Esophagus muscularis mucosa (tissue), 4 donors: ENCODE data around the gene KRTAP10-10. TPM values are rescaled to one million over a fixed set of nuclear protein-coding genes. Genes with fewer than 3 reads are reported as not detected.
A peak's percentile ranks its signal among the peaks of the same experiment; 100 is the strongest.

ENCODE experiments used
- DNase-seq: peaks from one replicate; pipeline ENCODE4 v3.0.0-alpha.2; 2017; ENCODE audit errors: extremely low spot score
- H3K27ac ChIP-seq, 4 donors: fragments of 200-600 bp; sonication (generic); replicated peaks in 1 of 4; 1 replicate in 3 of 4; 2 replicates in 1 of 4; pipeline ENCODE4 v1.5.1; 2016 to 2019; ENCODE audit warnings: mild to moderate bottlenecking in 1 of 4
- H3K27me3 ChIP-seq, 4 donors: fragments of 200-600 bp; sonication (generic); one replicate each; pipeline versions ENCODE4 v1.5.1 to v1.6.0; 2016 to 2019
- H3K36me3 ChIP-seq, 4 donors: fragments of 200-600 bp; sonication (generic); one replicate each; pipeline ENCODE4 v1.5.1; 2016 to 2019
- H3K4me1 ChIP-seq, 4 donors: fragments of 200-600 bp; sonication (generic); one replicate each; pipeline ENCODE4 v1.5.1; 2016 to 2019
- H3K4me3 ChIP-seq, 4 donors: fragments of 200-600 bp; sonication (generic); 1 replicate in 2 of 4; 2 replicates in 2 of 4; pipeline ENCODE4 v1.5.1; 2016 to 2019; ENCODE audit warnings: mild to moderate bottlenecking in 4 of 4, moderate library complexity in 1 of 4
- H3K9me3 ChIP-seq, 4 donors: fragments of 200-600 bp; sonication (generic); 1 replicate in 3 of 4; 2 replicates in 1 of 4; pipeline ENCODE4 v1.5.1; 2016 to 2019
- EP300 ChIP-seq: sonication (generic); formaldehyde crosslinking; IDR thresholded peaks from one replicate; pipeline ENCODE4 v1.6.1; 2017; ENCODE audit warnings: antibody characterized with exemption
- POLR2A ChIP-seq: fragments of 450-650 bp; IDR thresholded peaks from one replicate; pipeline ENCODE4 v1.6.1; 2017; ENCODE audit warnings: antibody characterized with exemption, moderate library complexity, mild to moderate bottlenecking, low read depth
- POLR2AphosphoS5 ChIP-seq, 2 donors: sonication (generic); formaldehyde crosslinking; IDR thresholded peaks; one replicate each; pipeline ENCODE4 v1.6.1; 2017; ENCODE audit warnings: antibody characterized with exemption in 2 of 2
- WGBS: methylation state at CpG from one replicate; pipeline ENCODE4 v1.1.5; 2018; 5-methylcytosine and 5-hydroxymethylcytosine counted together
- intact Hi-C: fragments of 100-400 bp; cut with DNase I; formaldehyde crosslinking; loops from one replicate; pipeline ENCODE4 v1.15.1; 2023
- total RNA-seq, 4 donors: library from RNA; depleted of rRNA; stranded (reverse); fragments of >200 nt; gene quantifications; one replicate each; pipeline versions ENCODE4 v1.1.0 to v1.2.1, GENCODE V29; 2016
- TF ChIP-seq, protein P1 (sequence below), 3 experiments: fragments of 200-600 bp in 2 of 3; fragments of 450-650 bp in 1 of 3; sonication (generic) in 2 of 3; IDR thresholded peaks; one replicate each; pipeline ENCODE4 v1.5.1; 2017 to 2019; ENCODE audit warnings: antibody characterized with exemption in 3 of 3, mild to moderate bottlenecking in 2 of 3, moderate library complexity in 1 of 3

The KRTAP10-10 gene
- total RNA-seq, 4 donors from 2014 or later, result not detected

DNA sequence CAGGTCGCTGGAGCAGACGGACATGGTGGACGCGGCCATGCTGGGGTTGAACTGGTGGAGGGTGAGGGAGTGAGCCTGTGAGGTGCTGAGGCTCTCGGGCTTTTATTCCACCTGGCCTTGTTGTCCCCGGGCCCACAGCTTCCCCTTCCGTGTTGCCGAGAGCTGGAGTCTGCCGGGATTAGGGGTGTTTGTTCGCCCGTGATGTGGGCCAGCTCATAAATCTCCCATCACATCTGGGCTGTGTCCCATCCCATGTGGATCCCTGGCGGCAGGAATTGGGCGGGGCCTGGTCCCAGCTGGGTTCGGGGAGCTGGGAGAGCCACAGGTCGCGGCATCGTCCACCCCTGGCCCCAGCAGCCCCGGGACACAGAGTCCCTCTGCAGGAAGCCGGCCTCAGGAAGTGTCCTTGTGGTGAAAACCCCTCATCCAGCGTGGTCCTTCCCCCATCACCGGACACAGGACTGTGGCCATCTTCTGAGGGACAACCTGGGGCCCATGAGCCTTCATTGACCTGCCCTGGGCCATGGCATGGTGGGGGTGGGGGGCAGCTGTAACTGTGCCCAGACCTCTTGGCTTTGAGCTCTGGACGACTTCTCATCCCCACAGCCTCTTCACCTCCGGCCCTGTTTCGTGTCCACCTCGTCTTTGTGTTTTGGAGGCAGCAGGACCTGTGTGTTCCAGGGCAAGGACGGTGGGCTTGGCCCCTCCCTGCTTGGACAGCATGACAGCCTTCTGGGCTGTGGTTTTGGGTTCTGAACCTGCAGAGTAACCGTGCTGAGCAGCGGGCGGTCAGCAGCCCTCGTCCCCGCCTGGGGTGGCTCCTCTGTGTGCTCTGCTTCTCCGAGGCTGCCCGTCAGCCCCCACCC lies 44.5 kb upstream of the KRTAP10-10 start, which contains the start of gene KRTAP10-6:
KRTAP10-6 (minus strand) TSS at position 60 of the 866 bp plus-strand sequence; CDS start at position 39, 21 bp downstream.
- intact Hi-C loops, result no loop called here
- Histone ChIP-seq H3K4me1 (no peaks in the 10 kb centered on the region), H3K27me3 (peaks cover 0 to 46% (median 0%) of the 10 kb centered on the region in 4 donors), H3K4me3 (no peak within 1 kb of the TSS), H3K36me3 (no peaks in the 10 kb centered on the region), H3K27ac (no peak within 1 kb of the TSS), H3K9me3 (no peaks in the 10 kb centered on the region)
- WGBS, result 69% methylated on average over 24 of the region's 33 CpGs
- peak; percentile 86 for DNase-seq
- no peak for TF ChIP-seq EP300
- TF ChIP-seq, protein P1, sequence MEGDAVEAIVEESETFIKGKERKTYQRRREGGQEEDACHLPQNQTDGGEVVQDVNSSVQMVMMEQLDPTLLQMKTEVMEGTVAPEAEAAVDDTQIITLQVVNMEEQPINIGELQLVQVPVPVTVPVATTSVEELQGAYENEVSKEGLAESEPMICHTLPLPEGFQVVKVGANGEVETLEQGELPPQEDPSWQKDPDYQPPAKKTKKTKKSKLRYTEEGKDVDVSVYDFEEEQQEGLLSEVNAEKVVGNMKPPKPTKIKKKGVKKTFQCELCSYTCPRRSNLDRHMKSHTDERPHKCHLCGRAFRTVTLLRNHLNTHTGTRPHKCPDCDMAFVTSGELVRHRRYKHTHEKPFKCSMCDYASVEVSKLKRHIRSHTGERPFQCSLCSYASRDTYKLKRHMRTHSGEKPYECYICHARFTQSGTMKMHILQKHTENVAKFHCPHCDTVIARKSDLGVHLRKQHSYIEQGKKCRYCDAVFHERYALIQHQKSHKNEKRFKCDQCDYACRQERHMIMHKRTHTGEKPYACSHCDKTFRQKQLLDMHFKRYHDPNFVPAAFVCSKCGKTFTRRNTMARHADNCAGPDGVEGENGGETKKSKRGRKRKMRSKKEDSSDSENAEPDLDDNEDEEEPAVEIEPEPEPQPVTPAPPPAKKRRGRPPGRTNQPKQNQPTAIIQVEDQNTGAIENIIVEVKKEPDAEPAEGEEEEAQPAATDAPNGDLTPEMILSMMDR (IDR thresholded peaks at IDR 0.05), result no peak
- TF ChIP-seq POLR2AphosphoS5 (IDR thresholded peaks at IDR 0.05), result no peak
- TF ChIP-seq POLR2A, result no peak

DNA sequence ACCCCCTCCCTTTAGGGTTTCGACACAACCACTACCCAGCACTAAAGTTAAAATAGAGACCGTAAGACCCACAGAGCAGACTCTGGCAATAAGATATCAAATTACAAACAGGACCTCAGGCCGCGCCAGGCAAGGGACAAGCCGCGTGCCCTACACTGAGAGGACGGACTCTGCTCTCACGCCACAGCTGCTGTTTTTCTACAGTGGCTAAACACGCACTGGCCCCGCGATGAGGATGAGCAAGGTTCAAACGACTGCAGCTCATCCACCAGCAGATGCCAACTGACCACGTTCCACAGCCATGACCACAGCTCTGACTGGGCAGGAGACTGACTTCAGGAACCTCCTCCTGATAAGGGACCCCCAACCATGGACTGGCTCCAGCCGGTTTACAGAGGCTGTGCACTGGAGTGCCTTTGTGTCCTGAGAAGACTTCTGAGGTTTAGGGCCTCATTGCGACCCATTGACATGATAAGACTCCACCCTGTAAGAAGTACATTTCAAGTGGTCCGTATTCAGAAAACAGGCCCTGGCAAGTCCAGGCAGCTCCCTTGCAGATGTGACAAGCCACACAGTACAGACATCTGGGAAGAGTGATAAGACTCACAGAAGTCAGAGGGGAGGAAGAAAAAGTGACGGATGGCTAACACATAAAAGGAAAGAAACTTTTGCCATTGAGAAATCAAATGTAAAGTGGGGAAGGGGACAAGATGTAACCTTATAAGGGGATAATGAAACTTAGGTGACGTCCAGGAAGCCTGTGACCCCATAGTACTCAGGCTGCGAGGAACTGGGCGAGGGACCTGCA lies 43.4 kb upstream of the KRTAP10-10 start:
- DNase-seq, result peak; percentile 87
- no peaks in the 10 kb centered on the region for H3K4me1 ChIP-seq
- no peaks in the 10 kb centered on the region for H3K36me3 ChIP-seq
- WGBS, result 79% methylated on average over 20 of the region's 20 CpGs
- H3K4me3 ChIP-seq, result no peak overlapping the region
- H3K9me3 ChIP-seq, result peaks cover 0 to 2% (median under 1%) of the 10 kb centered on the region in 4 donors
- intact Hi-C loops, result no loop called here
- TF ChIP-seq, protein P1 (IDR thresholded peaks at IDR 0.05), result no peak
- TF ChIP-seq POLR2A (no peak), EP300 (no peak), POLR2AphosphoS5 (IDR thresholded peaks at IDR 0.05) (no peak)
- no peak overlapping the region for H3K27ac ChIP-seq
- peaks cover 0 to 50% (median 0%) of the 10 kb centered on the region in 4 donors for H3K27me3 ChIP-seq

DNA sequence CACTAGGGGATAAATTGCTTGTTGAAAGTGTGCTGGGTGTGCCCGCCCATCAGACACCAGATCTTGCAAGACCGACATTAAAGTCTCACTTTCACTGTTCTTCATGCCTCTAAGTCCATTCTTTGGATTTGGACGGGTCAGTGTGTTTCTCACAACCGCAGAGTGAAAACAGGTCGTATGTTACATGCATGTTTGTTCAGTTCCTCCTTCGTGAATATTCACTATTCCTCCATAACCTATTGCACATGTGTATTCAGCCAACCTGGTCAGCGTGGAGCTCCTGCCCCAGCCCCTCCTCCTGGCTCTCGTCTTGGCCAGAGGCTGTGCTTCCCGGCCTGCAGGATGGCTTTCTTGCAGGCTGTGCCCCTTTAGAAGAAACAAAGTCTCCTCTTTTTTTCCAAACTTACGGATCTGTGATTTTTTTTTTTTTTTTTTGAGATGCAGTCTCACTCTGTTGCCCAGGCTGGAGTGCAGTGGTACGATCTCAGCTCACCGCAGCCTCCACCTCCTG lies 42.7 kb upstream of the KRTAP10-10 start:
- intact Hi-C loops, result no loop called here
- Histone ChIP-seq H3K9me3 (peaks cover 0 to 6% (median 1%) of the 10 kb centered on the region in 4 donors), H3K4me3 (no peak overlapping the region), H3K27me3 (peaks cover 0 to 49% (median 0%) of the 10 kb centered on the region in 4 donors), H3K27ac (no peak overlapping the region), H3K36me3 (no peaks in the 10 kb centered on the region), H3K4me1 (no peaks in the 10 kb centered on the region)
- peak; percentile 77 for DNase-seq
- TF ChIP-seq POLR2A, result no peak
- no peak for TF ChIP-seq POLR2AphosphoS5 (IDR thresholded peaks at IDR 0.05)
- TF ChIP-seq EP300, result no peak
- TF ChIP-seq, protein P1 (IDR thresholded peaks at IDR 0.05), result no peak
- 90% methylated on average over 12 of the region's 12 CpGs for WGBS

DNA sequence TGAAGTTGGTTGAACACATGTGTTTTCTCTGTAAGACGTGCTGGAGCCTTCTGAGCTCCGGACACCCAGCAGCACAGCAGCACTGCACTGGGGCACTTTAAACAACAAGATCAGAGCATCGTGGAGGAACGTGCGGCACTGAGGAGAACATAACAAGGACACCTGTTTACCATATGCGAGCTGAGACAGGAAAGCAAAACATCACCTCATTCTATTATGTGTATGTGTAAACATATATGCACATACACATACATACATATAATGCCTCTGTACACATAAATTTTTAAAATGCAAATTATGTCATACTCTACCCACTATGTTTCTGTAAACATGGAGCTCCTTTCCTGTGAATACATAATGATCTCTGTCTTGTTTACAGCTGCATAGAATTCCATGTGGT lies 41.6 kb upstream of the KRTAP10-10 start:
- WGBS, result 69% methylated on average over 4 of the region's 6 CpGs
- Histone ChIP-seq H3K36me3 (no peaks in the 10 kb centered on the region), H3K27me3 (peaks cover 0 to 48% (median 0%) of the 10 kb centered on the region in 4 donors), H3K4me3 (no peak overlapping the region), H3K27ac (no peak overlapping the region), H3K9me3 (peaks cover 0 to 6% (median 1%) of the 10 kb centered on the region in 4 donors), H3K4me1 (no peaks in the 10 kb centered on the region)
- TF ChIP-seq EP300 (no peak), POLR2AphosphoS5 (IDR thresholded peaks at IDR 0.05) (no peak), POLR2A (no peak)
- TF ChIP-seq, protein P1 (IDR thresholded peaks at IDR 0.05), result no peak
- intact Hi-C loops, result no loop called here
- no peak for DNase-seq
